ENCODE measurements around the gene CLIP2.

DNA sequence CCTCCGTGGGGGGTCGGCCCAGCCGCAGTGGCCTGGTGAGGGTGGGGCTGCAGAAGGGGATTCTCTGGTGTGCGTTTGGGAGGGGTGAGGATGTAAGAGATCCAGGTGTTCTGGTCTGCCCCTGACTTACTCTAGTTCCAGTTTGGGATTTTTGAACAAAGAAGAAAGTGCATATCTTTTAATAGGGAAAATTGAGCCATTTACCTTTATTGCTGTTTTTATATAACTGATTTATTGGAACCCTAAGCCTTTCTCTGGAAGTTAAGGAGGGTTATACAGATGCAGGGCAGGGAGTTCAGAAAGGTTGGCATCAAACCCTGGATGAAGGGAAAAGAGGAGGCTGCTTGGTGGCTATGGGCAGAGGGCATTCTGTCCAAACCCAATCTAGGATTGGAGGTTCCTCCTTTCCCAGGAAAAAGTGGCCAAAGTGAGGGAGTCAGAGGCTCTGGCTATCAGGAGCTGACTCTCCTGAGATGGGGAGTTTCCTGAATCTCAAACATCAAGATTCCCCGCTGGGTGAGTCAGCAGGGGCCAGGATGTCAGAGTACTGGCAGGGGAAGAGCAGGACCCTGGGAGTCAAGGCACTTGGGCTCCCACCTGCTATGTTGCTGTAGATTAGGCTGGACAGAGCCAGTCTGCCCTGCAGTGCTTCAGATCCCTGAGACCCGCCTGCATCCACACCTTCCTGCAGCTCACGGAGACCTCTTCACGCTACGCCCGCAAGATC, 67.5 kb downstream of the CLIP2 start:
- TF ChIP-seq, protein P1, sequence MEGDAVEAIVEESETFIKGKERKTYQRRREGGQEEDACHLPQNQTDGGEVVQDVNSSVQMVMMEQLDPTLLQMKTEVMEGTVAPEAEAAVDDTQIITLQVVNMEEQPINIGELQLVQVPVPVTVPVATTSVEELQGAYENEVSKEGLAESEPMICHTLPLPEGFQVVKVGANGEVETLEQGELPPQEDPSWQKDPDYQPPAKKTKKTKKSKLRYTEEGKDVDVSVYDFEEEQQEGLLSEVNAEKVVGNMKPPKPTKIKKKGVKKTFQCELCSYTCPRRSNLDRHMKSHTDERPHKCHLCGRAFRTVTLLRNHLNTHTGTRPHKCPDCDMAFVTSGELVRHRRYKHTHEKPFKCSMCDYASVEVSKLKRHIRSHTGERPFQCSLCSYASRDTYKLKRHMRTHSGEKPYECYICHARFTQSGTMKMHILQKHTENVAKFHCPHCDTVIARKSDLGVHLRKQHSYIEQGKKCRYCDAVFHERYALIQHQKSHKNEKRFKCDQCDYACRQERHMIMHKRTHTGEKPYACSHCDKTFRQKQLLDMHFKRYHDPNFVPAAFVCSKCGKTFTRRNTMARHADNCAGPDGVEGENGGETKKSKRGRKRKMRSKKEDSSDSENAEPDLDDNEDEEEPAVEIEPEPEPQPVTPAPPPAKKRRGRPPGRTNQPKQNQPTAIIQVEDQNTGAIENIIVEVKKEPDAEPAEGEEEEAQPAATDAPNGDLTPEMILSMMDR (conservative IDR thresholded peaks at IDR 0.05; ENCODE audit: low read depth, low read length), result no peak
- TF ChIP-seq BHLHE40 (IDR thresholded peaks at IDR 0.05; ENCODE audit: low read depth, low read length), result no peak
- TF ChIP-seq POLR2A (IDR thresholded peaks at IDR 0.05; ENCODE audit: low read depth, low read length), result no peak
- no peak for TF ChIP-seq MXI1 (IDR thresholded peaks at IDR 0.05; ENCODE audit: borderline replicate concordance, low read depth, low read length)
- TF ChIP-seq, protein P2, sequence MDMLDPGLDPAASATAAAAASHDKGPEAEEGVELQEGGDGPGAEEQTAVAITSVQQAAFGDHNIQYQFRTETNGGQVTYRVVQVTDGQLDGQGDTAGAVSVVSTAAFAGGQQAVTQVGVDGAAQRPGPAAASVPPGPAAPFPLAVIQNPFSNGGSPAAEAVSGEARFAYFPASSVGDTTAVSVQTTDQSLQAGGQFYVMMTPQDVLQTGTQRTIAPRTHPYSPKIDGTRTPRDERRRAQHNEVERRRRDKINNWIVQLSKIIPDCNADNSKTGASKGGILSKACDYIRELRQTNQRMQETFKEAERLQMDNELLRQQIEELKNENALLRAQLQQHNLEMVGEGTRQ (IDR thresholded peaks at IDR 0.05; ENCODE audit: low read depth, low read length), result no peak
- TF ChIP-seq MAFK (IDR thresholded peaks at IDR 0.05; ENCODE audit: low read depth, low read length), result no peak
- no peak for TF ChIP-seq FOS (IDR thresholded peaks at IDR 0.05; ENCODE audit: low read depth, low read length)
